GM12865 (cell line): ENCODE measurements around the gene SETDB2.

Experiments
- DNase-seq: peaks from one replicate; pipeline ENCODE4 v3.0.0; 2010; ENCODE audit warnings: low read depth
- H3K4me3 ChIP-seq: 2 replicates; pipeline ENCODE4 v1.5.1; 2011; ENCODE audit warnings: mild to moderate bottlenecking, low read depth, low read length, control low read depth
- CTCF ChIP-seq: IDR thresholded peaks from 2 replicates; pipeline ENCODE4 v1.5.1; 2011; ENCODE audit warnings: low read length, control low read depth, low read depth, inconsistent platforms; ENCODE audit not compliant: insufficient read depth; ENCODE audit errors: missing control alignments

The SETDB2 gene

DNA sequence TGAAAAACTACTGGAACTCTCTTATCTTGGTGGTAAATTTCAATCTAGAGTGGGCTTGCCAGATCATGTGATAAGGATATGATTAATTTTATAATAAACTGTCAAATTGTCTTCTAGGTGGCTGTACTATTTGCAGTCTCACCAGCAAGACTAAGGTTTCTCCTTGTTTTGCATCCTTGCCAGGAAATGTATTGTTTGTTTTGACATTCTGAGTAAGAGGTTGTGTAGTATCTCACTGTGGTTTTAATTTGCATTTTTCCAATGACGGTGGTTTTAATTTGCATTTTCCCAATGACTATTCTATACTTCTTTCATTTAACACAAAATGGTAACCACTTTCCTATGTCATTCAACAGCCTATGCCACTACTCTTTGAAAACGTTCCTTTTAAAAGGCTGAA is 2.2 kb upstream of the SETDB2 start:
- peak; percentile 18 for DNase-seq
- H3K4me3 ChIP-seq: no peak overlapping the region
- TF ChIP-seq CTCF: no peak

DNA sequence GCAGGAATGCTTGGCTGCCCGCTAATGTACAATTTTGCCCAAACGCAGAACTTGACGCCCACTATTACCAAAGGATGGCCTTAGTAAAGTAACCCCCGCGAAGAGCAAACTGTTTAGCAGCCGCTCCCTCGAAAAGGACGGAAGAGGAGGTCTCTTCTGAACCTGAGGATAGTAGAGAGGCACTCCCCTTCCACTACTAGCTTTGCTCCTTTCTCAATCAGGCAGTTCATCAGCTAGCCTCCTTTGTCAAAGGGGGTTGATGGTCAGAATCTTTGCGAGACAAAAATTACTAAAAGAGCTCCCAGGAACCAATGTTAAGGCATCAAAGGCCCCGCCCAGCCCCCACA is 744 bp upstream of the SETDB2 start:
- TF ChIP-seq CTCF: no peak
- H3K4me3 ChIP-seq: peak overlapping the region; percentile 81
- peak; percentile 65 for DNase-seq

DNA sequence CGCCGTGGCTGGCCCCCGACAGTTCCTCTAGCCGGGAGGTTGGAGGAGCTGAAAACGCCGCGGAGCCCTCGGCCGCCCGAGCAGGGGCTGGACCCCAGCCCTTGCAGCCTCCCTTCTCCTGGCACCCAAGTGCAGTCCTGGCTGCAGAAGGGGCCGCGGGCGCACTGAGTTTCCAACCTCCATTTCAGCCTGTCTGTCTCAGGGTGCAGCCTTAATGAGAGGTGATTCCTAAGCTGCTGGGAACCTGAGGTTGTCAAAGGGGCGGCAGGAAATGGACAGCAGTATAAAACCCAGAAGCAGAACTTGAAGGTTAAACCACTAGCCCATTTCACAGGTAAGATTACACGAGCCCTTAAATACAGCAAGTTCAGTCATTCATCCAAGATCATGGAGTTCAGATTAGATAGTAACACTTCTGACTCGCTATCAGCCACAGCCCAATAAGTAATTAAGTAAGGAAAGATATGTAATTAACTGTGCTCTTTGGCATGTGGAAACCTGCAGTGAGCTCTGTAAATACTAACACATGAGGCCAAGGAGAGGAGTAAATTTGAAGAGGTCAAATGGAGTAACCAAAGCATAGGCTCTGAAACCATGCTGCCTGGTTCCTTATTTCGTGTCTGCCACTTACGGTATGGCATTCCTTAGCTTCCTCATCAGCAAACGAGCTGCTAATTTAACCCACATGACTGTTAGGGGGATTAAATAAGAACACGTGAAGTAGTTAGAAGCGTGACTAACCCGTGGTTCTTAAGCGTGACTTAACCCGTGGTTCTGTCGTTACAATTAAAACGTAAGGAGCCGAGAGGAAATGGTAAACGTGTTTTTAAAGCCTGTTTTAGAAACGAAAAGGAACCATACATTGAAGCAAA is 686 bp downstream of the SETDB2 start:
- no peak for TF ChIP-seq CTCF
- H3K4me3 ChIP-seq: peak overlapping the region; percentile 79
- DNase-seq: peak; percentile 76

DNA sequence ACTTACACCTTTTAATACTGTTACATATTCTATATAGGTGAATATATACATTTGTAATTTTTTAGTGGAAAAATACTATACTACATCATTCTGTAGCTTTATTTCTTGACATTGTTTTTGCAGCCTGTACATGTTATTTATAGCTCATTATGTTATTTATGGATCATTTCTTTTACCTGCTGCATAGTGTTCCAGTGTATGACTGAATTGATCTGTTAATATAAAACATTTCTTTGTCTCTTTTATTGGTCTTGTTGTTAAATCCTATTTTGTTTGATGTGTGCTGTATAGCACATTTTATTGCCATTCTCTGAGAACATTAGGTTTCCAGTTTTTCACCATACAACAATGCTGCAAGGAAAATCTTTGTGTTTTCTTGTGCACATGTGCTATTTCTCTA is 2.4 kb downstream of the SETDB2 start:
- peak overlapping the region; percentile 8; the same call in 1 of the 2 replicates for H3K4me3 ChIP-seq
- no peak for TF ChIP-seq CTCF
- DNase-seq: no peak

DNA sequence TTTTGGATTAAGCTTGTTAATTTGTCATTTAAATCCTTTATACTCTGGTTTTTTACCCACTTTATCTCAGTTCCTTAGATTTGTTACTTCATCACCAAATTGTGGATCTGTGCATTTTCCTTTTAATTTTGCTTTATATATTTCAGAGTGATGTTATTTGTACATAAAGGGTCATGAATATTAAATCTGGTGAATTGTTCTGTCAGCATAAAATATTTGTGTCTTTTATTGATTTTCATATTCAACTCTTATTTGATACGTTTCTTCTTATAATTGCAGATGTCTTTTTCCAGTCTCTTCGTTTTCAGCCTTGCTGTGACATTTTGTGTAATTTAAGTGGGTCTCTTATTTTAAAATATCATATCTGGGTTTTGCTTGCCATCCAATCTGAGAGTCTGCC is 4.7 kb downstream of the SETDB2 start:
- H3K4me3 ChIP-seq: no peak overlapping the region
- TF ChIP-seq CTCF: no peak
- DNase-seq: no peak

DNA sequence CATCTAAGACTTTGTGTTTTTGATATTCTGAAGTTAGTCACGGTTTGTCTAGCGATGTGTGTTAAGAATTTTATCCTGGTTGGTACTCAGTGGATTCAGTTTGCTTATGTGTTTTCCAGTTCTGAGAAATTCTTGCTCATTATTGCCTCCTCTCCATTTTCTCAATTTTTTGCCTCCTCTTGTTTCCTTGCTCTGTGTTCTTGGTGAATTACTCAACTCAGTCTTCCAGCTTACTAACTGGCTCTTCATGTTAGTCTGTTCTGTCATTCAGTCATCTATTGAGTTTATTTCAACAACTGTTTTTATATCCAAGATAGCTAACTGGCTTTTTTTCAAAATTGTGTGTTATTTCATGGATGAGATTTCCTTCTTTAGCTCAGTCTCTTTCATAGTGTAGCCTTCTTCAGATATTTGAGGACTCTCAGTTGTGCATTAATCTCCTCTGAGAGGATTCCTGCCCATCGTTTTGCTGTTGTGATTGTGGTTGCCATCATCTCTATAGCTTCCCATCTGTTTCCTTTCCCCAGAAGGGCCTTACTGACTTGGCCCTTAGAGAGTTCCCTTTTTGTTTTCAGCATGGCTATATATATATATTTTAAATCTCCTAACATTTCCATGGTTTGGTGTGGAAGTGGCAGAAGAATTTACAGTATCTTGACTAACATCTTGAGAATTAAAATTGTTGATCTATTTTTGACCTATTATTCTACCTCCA is 6.2 kb downstream of the SETDB2 start:
- no peak for DNase-seq
- no peak for TF ChIP-seq CTCF
- H3K4me3 ChIP-seq: no peak overlapping the region
